Nephron (organoid): Measurements from ENCODE around the gene AFAP1.

Experiments used
- H3K27ac Mint-ChIP-seq, 3 experiments: 2 replicates each; pipeline ENCODE4 v1.8.0; 2020; ENCODE audit warnings: mixed read lengths in 3 of 3, mild to moderate bottlenecking in 2 of 3, moderate library complexity in 1 of 3
- H3K27me3 Mint-ChIP-seq: 2 replicates; pipeline ENCODE4 v1.8.0; 2021; ENCODE audit warnings: low read depth, mild to moderate bottlenecking, moderate library complexity, mixed read lengths
- H3K36me3 Mint-ChIP-seq: 2 replicates; pipeline ENCODE4 v1.8.0; 2020; ENCODE audit warnings: low read depth, mixed read lengths
- H3K4me1 Mint-ChIP-seq: 2 replicates; pipeline ENCODE4 v1.8.0; 2020; ENCODE audit warnings: mixed read lengths
- H3K4me3 Mint-ChIP-seq, 3 experiments: 2 replicates each; pipeline ENCODE4 v1.8.0; 2020; ENCODE audit warnings: mild to moderate bottlenecking in 3 of 3, mixed read lengths in 3 of 3, moderate library complexity in 2 of 3
- H3K9me3 Mint-ChIP-seq: 2 replicates; pipeline ENCODE4 v1.8.0; 2020; ENCODE audit warnings: mixed read lengths
- TF ChIP-seq, protein P1 (sequence below), 3 experiments: fragments of 200-600 bp; sonication (generic); IDR thresholded peaks; one replicate each; pipeline ENCODE4 v1.5.0; 2021; ENCODE audit warnings: antibody characterized with exemption in 3 of 3; ENCODE audit not compliant: unreplicated experiment in 3 of 3

The AFAP1 gene

DNA sequence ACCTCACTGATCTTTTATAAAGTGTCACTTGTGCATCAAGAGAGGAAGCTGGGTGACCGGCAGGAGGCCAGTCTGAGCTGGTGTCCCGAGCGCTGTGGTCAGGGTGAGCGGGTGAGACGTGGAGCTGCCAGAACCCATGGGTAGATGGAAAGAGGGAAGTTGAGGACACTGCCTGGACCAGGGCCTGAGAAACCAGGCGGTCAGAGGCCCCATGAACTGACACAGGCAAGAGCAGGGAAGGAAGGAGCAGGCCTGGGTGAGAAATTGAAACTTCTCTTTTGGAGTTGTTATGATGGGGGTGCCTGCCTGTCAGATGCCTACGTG lies 192.6 kb downstream of the AFAP1 start:
- peaks cover 36% of the 10 kb centered on the region for H3K4me1 Mint-ChIP-seq
- no peaks in the 10 kb centered on the region for H3K36me3 Mint-ChIP-seq
- H3K9me3 Mint-ChIP-seq: no peaks in the 10 kb centered on the region
- no peak overlapping the region for H3K4me3 Mint-ChIP-seq
- TF ChIP-seq, protein P1, sequence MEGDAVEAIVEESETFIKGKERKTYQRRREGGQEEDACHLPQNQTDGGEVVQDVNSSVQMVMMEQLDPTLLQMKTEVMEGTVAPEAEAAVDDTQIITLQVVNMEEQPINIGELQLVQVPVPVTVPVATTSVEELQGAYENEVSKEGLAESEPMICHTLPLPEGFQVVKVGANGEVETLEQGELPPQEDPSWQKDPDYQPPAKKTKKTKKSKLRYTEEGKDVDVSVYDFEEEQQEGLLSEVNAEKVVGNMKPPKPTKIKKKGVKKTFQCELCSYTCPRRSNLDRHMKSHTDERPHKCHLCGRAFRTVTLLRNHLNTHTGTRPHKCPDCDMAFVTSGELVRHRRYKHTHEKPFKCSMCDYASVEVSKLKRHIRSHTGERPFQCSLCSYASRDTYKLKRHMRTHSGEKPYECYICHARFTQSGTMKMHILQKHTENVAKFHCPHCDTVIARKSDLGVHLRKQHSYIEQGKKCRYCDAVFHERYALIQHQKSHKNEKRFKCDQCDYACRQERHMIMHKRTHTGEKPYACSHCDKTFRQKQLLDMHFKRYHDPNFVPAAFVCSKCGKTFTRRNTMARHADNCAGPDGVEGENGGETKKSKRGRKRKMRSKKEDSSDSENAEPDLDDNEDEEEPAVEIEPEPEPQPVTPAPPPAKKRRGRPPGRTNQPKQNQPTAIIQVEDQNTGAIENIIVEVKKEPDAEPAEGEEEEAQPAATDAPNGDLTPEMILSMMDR (IDR thresholded peaks at IDR 0.05; ENCODE audit: unreplicated experiment in 3 of 3): no peak
- no peak overlapping the region for H3K27ac Mint-ChIP-seq
- peaks cover 17% of the 10 kb centered on the region for H3K27me3 Mint-ChIP-seq

DNA sequence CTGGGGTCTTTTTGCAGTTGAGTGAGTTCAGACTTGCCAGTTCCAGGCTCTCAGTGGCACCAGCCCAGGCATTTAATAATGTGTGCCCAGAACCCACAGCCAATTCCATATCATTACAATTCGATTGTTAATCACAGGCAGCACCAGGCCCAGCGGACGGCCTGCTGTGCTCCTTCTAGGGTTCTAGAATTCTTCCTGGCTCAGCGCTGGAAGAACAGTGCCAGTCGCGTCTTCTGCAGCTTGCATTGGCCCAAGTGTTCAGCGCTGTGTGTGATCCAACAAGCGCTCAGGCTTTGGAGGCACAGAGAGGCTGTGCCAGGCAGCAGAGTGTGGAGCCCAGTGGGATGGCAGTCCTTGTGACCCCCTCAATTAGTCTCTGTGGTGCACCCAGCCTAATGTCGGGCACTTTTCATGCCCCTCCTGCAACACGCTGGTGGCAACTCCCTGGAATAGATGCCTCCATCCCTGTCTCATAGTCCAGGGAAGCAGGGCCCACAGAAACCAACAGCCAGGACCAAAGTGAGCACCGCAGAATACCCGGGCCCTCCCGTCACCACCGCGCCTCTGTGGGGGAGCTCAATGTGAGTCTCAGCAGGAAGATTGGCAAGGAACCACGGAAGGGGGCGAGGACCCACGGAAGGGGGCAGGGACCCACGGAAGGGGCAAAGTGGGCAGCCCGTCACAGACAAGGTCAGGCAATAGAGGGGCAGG lies 193.2 kb downstream of the AFAP1 start:
- TF ChIP-seq, protein P1 (IDR thresholded peaks at IDR 0.05; ENCODE audit: unreplicated experiment in 3 of 3): no peak
- Mint-ChIP-seq H3K9me3 (no peaks in the 10 kb centered on the region), H3K4me3 (no peak overlapping the region), H3K4me1 (peaks cover 36% of the 10 kb centered on the region), H3K27me3 (peaks cover 17% of the 10 kb centered on the region), H3K36me3 (no peaks in the 10 kb centered on the region), H3K27ac (no peak overlapping the region)

DNA sequence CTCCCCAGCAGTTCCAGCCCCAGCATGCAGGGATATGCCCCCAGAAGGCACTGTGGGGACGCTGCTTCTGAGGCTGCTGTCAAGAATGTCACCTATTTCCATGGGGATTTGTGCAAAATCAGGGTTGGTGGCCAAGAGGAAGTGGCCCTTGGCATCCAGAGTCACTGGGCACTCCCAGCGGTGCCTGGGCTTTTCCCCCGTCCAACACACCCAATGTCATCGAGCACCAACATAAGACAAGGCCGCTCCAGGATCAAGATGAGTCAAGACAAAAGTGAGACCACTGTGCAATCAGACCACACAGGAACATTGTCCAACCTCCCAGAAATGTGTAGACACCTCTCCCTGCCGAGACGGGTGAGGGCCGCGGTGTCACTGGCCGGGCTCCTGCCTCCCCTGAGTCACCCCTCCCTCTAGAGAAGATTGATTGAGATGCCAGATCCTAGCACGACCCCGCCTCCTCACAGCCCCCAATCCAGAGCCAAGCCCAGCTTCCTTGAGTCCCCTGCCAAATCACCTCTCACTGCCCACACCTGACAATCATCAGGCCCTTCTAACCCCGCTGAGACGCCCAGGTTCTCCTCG lies 194.3 kb downstream of the AFAP1 start:
- peaks cover 30% of the 10 kb centered on the region for H3K4me1 Mint-ChIP-seq
- no peak overlapping the region for H3K27ac Mint-ChIP-seq
- TF ChIP-seq, protein P1 (IDR thresholded peaks at IDR 0.05; ENCODE audit: unreplicated experiment in 3 of 3): no peak
- H3K9me3 Mint-ChIP-seq: no peaks in the 10 kb centered on the region
- H3K27me3 Mint-ChIP-seq: peaks cover 17% of the 10 kb centered on the region
- H3K36me3 Mint-ChIP-seq: no peaks in the 10 kb centered on the region
- H3K4me3 Mint-ChIP-seq: no peak overlapping the region

DNA sequence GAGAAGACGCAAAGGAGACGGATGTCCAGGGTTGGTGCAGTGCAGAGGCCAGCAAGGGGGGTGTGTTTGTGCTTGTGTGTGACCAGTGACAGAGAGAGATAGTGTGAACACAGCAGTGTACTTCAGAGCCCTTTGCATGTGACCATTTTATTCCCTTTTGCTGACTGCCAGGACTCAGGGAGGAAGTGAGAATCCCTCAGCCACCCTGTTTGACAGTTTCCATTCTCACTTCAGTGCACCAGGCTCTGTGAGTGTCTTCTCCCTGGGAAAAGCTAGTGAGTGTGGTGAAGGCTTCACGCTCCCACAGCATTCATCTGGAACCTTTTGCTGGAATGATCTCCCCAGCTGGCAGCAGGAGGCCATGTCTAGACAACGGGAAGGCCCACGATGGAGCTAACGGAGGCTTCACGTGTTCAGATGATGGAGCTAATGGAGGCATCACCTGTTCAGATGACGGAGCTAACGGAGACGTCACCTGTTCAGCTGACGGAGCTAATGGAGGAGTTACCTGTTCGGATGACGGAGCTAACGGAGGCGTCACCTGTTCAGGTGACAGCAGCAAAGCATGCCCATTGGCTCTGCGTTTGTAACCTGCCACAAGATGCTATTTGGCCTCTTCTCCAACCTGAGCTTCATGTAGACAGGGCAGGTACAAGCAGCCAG lies 195.4 kb downstream of the AFAP1 start:
- Mint-ChIP-seq H3K9me3 (no peaks in the 10 kb centered on the region), H3K4me3 (no peak overlapping the region), H3K36me3 (no peaks in the 10 kb centered on the region), H3K27ac (no peak overlapping the region), H3K4me1 (peaks cover 21% of the 10 kb centered on the region), H3K27me3 (peaks cover 17% of the 10 kb centered on the region)
- TF ChIP-seq, protein P1 (IDR thresholded peaks at IDR 0.05; ENCODE audit: unreplicated experiment in 3 of 3): no peak

DNA sequence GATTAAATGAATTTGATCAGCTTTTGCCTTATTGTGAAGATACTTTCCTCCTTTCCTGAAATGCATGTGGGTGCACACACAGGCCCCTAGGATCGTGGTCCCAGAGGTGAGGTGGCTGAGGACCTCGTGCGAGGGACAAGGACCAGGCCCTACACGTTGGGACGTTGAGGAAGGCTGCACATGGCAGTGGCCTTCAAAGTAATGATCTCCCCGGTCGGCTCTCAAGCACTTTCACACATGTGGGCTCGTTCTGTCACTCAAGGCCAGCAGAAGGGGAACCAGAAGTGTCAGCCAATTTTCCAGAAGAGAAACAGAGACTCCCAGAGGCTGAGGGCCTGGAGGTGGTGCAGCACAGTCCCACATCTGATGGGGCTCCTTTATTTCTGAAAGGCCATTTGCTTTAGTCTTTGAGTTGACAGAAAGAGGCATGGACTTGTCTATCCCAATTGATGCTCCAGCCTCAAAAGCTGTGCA lies 196.8 kb downstream of the AFAP1 start:
- no peak overlapping the region for H3K27ac Mint-ChIP-seq
- H3K4me1 Mint-ChIP-seq: peaks cover 12% of the 10 kb centered on the region
- peaks cover 3% of the 10 kb centered on the region for H3K36me3 Mint-ChIP-seq
- H3K9me3 Mint-ChIP-seq: no peaks in the 10 kb centered on the region
- no peak overlapping the region for H3K4me3 Mint-ChIP-seq
- TF ChIP-seq, protein P1 (IDR thresholded peaks at IDR 0.05; ENCODE audit: unreplicated experiment in 3 of 3): no peak
- H3K27me3 Mint-ChIP-seq: peaks cover 17% of the 10 kb centered on the region
